HG03095 (cell line): ENCODE results near the gene UBP1.
A peak's percentile ranks its signal among the peaks of the same experiment; 100 is the strongest.
"Not testable (repeated sequence)": the region's sequence is repeated elsewhere in the genome, so short reads cannot be mapped to it uniquely, and the experiment has no call there.

ENCODE experiments used
- ATAC-seq: cut with Tn5 transposase; IDR thresholded peaks from one replicate; pipeline ENCODE4 v1.9.1; 2021; ENCODE audit warnings: moderate library complexity; ENCODE audit not compliant: unreplicated experiment

Gene UBP1, protein sequence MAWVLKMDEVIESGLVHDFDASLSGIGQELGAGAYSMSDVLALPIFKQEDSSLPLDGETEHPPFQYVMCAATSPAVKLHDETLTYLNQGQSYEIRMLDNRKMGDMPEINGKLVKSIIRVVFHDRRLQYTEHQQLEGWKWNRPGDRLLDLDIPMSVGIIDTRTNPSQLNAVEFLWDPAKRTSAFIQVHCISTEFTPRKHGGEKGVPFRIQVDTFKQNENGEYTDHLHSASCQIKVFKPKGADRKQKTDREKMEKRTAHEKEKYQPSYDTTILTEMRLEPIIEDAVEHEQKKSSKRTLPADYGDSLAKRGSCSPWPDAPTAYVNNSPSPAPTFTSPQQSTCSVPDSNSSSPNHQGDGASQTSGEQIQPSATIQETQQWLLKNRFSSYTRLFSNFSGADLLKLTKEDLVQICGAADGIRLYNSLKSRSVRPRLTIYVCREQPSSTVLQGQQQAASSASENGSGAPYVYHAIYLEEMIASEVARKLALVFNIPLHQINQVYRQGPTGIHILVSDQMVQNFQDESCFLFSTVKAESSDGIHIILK

DNA sequence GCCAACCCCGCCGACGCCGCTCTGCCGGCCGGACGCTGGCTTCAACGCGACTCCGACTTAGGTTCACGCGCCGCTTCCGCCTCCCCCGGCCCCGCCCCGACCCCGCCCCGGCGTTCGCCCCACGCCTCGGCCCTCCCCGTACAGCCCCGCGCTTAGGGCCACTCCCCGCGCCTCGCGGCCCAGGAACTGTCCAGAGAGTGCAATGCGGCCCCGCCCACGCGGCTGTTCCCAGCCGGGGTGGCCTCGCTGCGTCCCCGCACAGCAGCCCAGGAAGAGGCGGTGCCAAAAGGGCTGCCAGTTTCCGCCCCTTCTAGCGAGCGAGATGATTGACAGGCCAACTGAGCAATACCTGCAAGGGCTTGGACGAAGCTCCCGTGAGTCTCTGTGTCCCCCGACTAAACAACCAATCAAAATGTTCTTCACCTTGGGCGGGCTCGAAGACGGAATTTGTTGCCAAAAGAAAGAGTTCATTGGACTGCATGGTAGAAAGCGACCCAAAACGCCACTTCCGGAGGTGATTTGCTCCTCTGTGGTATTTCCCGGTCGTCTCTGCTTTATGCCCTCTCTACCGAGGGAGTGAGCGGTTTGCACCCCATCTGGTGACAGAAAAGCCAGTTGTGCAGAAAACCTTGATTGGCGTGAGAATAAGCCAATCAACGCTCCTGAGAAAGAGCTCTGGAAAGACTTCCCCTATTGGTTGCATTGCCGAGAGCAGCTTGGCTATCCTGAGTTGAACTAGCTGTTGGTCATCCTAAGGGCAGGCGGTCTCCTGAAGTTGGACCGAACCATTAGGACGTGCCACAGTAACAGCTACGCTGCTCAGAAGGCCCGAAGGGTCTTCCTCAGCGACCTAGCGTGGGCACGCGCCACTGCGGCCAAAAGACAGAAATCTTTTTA, at the start of gene UBP1:
UBP1 (minus strand) TSS at position 78 of the 897 bp plus-strand sequence. CDS start 557 bp downstream, outside the sequence.
- peak; percentile 86 for ATAC-seq

- ATAC-seq = no peak
These were observed 48.5 kb upstream of the UBP1 start for GRCh38 chr3:33488683-33489082.

DNA sequence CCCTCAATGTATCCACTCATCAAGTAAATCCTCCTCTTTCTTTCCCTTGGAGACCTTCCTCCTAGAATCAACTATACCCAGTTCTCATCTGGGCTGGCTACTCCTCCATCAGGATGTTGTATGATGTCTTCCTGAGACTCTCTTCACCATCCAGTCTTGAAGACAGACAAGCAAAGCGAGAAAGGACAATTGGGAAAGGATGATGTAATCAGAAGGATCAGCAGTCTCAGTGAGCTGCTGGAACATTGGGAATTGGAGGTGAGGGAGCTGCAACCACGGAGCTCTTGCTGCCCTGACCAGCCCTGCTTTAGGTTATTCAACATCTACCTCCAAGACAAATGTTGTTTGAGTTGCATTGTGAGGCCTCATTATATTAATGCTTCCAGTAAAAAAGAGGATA, 48.0 kb upstream of the UBP1 start:
- no peak for ATAC-seq

DNA sequence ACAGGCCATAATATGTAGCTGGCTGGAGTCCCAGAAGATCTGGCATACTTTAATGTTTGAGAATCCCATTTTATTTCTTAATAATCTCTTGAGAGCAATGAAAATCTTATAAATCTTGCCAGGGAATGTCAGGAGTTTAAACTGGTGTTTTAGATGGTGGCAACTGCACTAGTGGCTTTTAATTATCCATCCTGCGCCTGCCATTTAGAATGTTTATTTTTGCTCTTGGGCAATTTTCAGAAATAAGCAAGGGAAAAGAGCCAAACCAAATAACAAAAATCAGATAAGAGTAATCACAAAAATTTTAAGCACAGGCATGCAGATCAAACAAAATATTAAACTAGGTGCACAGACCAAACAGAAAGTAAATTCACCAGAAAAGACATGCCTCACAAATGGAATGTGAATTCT, 41.9 kb upstream of the UBP1 start:
- ATAC-seq = no peak

GRCh38 chr3:33474896-33475295, 34.7 kb upstream of the UBP1 start:
- no peak for ATAC-seq

DNA sequence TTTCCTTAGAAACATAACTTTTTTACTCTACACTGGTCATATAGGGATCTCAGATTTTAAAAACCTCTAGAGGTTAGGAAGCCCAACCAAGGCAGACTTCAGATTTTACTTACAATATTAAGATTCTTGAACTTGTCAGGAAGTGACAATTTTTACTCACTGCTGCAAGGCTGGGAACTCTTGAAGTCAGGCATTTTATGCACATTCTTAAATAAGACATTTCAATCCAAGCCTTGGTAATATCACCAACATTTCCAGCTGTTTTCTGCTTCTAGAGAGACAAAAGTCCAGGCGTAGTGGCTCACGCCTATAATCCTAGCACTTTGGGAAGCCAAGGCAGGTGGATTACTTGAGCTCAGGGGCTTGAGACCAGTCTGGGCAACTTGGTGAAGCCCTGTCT, 33.6 kb upstream of the UBP1 start:
- ATAC-seq = no peak

GRCh38 chr3:33467786-33468185, 27.6 kb upstream of the UBP1 start:
- no peak for ATAC-seq

DNA sequence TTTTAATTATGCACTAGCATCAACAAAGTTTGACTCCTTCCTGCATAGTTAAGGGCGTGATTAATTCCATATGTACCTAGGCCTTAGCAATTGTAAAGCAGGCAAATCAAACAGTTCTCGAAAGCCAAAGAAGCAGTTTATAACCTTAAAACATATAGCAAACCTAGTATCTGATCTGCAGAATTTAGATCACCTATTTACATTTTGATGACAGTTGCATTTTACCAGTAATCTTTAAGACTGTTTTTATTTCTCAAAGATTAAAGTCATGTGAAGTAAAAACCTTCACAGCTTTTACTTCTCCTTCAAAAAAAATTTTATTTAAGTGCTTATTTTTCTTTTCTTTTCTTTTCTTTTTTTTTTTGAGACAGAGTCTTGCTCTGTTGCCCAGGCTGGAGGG, 20.9 kb upstream of the UBP1 start:
- ATAC-seq = no peak

DNA sequence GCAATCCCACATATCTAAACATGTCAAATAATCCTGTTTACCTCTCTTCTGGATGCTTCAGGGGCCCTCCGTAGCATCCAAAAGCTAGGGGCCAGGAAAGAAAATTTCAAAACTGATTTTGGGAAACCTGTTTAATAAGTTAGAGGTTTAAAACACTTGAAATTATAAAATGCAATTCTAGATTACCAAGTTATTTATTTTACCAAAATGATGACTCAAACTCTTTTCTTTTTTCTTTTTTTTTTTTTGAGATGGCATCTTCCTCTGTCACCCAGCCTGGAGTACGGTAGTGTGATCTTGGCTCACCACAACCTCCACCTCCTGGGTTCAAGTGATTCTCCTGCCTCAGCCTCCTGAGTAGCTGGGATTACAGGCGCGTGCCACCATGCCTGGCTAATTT, 19.4 kb upstream of the UBP1 start:
- ATAC-seq = not testable (repeated sequence)

GRCh38 chr3:33458446-33458845, 18.2 kb upstream of the UBP1 start:
- ATAC-seq = no peak

GRCh38 chr3:33456756-33457155, 16.6 kb upstream of the UBP1 start:
- ATAC-seq = no peak

DNA sequence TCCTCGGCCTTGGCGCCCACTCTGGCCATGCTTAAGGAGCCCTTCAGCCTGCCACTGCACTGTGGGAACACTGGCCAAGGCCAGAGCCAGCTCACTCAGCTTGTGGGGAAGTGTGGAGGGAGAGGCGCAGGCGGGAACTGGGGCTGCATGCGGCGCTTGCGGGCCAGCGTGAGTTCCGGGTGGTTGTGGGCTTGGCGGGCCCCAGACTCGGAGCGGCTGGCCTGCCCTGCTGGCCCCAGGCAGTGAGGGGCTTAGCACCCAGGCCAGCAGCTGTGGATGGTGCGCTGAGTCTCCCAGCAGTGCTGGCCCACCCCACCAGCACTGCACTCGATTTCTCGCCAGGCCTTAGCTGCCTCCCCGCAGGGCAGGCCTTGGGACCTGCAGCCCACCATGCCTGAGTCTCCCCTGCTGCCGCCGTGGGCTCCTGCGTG, 13.1 kb upstream of the UBP1 start:
- no peak for ATAC-seq

DNA sequence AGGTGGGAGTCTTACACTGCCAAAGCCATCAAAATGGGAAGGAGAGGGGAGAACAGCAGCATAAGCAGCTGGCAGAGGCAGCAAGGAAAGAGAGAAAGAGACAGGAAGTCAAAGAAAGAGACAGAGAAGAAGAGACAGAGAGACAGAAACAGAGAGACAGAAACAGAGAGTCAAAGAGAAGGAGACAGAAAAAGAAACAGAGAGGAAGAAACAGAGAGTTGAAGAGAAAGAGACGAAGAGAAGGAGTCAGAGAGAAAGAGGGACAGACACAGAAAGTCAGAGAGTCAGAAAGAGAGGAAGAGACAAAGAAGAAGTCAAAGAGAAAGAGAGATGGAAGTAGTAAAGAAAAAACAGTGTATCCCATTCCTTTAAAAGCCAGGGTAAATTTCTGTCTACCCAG, 11.8 kb upstream of the UBP1 start:
- not testable (repeated sequence) for ATAC-seq

DNA sequence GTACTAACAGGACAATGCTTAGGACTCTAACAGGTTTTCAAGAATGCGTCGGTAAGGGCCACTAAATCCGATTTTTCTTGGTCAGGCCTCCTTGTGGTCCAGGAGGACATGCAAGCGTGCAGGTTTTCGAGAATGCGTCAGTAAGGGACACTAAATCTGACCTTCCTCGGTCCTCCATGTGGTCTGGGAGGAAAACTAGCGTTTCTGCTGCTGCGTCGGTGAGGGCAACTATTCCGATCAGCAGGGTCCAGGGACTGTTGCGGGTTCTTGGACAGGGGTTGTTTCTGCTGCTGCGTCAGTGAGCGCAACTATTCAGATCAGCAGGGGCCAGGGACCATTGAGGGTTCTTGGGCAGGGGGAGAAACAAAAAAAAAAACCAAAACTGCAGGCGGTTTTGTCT, 7.8 kb upstream of the UBP1 start:
- ATAC-seq = no peak

DNA sequence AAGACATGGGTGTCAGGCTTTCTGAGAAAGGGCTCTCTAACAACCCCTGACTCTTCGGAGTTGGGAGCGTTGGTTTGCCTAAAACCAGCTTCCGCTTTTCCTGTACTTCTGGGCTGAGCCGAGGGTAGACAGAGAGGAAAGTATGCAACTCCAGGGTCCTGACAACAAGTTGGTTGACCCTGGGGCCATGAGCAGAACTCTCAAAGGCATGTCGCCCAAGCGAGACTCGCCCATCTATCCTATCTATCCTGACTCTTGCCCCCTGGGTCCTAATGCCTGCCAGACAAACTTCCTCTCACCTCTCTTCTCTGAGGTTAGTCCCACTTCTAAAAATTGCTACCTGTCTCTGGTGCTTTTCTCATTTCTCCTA, 7.0 kb upstream of the UBP1 start:
- ATAC-seq = not testable (repeated sequence)

DNA sequence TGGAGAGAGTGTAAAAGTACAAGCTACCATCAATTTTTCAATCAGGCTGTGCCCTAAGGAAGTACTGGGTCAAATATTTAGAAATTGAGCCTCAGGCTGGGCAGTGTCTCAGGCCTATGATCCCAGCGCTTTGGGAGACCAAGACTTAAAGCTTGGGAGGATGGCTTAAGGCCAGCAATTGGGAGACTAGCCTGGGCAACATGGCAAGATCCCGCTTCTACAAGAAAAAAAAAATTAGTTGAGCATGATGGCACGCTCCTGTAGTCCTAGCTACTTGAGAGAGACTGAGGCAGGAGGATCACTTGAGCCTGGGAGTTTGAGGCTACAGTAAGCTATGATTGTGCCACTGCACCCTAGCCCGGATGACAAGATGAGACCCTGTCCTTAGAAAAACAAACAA, 2.0 kb upstream of the UBP1 start:
- ATAC-seq = no peak

- peak; percentile 1 for ATAC-seq
These were observed 1.2 kb upstream of the UBP1 start for GRCh38 chr3:33441225-33441976.

- ATAC-seq = peak; percentile 20
These were observed 468 bp downstream of the UBP1 start for GRCh38 chr3:33439546-33440327.

DNA sequence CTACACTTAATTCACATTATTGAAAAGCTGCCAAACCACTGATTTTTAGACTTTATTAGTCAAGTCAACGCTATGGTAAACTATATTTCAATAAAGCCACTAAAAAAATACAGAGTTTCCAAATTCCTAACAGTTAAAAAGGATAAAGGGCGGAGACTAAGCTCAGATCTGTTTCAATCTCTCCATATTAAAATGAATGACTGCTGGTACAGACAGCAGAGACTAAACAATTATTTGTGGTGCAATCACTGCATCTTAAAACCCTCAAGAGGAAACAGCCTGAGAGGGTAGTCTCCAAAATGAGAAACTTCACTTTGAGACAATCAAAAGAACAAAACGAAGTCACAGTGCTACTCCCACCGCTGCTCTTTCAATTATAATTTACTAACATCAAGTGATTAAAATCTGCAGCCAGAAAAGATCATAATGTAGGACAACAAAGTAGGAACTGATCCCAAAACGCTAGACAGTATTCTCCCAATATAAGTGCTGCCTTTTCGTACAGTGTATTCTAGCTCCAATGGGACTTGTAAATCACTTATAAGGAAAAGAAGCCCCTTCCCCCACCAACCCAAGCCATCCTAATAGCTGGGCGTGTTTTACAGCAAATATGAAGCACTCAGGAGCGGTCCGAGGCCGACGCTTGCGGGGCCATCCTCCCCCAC, 1.2 kb downstream of the UBP1 start:
- no peak for ATAC-seq

DNA sequence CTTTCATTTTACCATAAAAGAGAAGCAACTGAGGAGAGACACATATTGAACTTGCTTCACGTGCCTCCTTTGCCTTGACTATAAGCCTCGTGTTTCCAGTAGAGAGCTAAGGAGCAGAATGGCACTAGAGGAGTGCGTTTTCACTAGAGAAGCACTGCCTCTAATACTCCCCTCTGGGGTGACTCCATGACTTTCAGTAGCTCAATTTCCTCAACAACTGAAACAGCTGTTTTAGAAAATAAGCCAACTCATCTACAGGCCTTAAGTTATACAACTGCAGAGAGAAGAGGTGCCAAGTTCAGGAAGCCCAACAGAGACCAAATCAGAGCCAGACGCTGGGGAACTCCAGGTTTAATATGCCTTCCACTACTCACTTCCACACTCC, 1.9 kb downstream of the UBP1 start:
- ATAC-seq = no peak
